Measurements from ENCODE around the gene ATG9B.

The ATG9B gene

DNA sequence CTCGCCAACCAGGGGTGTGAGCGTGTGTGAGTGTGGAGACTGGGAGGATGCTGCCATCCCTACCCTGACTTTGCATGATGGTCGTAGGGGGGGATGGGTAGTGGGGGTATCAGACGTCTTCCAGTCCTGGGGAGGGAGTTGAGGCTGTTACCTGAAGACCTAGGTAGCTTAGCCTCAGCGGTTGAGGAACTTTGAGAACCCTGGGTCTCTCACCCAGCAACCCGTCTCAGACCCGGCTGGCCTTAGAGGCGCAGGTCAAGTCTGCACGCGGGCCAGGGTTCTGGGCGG is 37.8 kb upstream of the ATG9B start:
- Mint-ChIP-seq H3K4me3 (no peak overlapping the region), H3K27me3 (ENCODE audit: low read depth) (no peaks in the 10 kb centered on the region), H3K36me3 (ENCODE audit: low read depth) (no peaks in the 10 kb centered on the region), H3K9me3 (no peaks in the 10 kb centered on the region), H3K27ac (no peak overlapping the region), H3K4me1 (ENCODE audit: low read depth) (peaks cover 24% of the 10 kb centered on the region)

GRCh38 chr7:151061213-151062110 is 37.2 kb upstream of the ATG9B start:
- Mint-ChIP-seq H3K4me1 (ENCODE audit: low read depth) (peaks cover 27% of the 10 kb centered on the region), H3K27ac (no peak overlapping the region), H3K4me3 (peak overlapping the region; percentile 97), H3K27me3 (ENCODE audit: low read depth) (no peaks in the 10 kb centered on the region), H3K36me3 (ENCODE audit: low read depth) (no peaks in the 10 kb centered on the region), H3K9me3 (no peaks in the 10 kb centered on the region)

DNA sequence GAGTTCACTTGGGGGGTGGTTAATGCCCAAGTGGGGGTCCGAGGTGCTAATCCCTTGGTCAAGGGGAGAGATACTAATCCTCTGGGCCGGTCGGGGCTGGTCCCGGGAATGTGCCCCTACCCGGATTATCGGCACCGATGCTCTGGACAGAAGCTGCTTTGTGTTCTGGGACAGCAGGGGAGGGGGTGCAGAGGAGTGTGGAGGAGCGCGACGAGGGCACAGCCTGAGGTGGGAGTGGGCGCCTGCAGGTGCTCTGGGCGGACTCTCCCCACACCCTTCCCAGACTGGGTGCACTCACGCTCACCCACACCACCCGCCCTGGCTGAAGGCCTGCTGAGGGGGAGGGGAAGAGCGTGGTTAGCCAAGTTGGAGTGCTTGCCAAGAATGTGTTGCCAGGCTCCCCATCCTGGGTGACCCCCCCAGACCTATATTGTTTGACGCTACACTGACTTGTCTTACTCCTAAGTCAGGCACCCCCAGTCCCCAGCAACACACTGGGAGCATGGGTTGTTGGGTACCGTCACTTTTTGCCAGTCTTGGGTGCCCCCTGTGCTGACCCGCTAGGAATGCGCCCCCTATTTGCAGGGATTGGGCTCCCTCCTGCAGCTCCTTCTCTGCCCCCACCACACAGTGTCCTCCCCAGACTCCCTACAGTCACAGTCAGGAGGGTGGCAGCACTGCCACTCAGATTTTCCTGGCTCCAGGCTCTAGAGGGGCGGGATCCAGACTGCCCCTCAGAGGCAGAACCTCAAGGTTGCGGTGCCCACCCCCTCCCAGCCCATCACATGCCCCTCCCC is 36.3 kb upstream of the ATG9B start:
- no peak overlapping the region for H3K27ac Mint-ChIP-seq
- H3K4me3 Mint-ChIP-seq: peak overlapping the region; percentile 97
- H3K36me3 Mint-ChIP-seq (ENCODE audit: low read depth): no peaks in the 10 kb centered on the region
- no peaks in the 10 kb centered on the region for H3K27me3 Mint-ChIP-seq (ENCODE audit: low read depth)
- peaks cover 29% of the 10 kb centered on the region for H3K4me1 Mint-ChIP-seq (ENCODE audit: low read depth)
- H3K9me3 Mint-ChIP-seq: no peaks in the 10 kb centered on the region

DNA sequence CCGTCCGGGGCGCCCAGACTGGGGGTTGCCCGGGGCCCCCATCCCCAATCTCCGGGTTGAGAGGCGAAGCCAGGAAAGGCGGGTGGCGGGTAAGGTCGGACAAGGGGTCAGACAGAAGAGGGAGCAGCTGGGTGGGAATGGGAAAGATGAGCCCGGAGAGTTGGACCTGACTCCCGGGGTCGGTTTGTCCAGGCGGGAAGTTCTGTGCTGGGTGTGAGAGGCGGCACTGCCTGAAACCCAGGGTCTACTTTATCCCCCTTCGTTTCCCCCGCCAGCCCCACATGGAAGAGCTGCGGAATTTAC is 35.8 kb upstream of the ATG9B start:
- Mint-ChIP-seq H3K27me3 (ENCODE audit: low read depth) (no peaks in the 10 kb centered on the region), H3K9me3 (no peaks in the 10 kb centered on the region), H3K4me3 (peak overlapping the region; percentile 97), H3K27ac (peak overlapping the region; percentile 69), H3K4me1 (ENCODE audit: low read depth) (peaks cover 29% of the 10 kb centered on the region), H3K36me3 (ENCODE audit: low read depth) (no peaks in the 10 kb centered on the region)

DNA sequence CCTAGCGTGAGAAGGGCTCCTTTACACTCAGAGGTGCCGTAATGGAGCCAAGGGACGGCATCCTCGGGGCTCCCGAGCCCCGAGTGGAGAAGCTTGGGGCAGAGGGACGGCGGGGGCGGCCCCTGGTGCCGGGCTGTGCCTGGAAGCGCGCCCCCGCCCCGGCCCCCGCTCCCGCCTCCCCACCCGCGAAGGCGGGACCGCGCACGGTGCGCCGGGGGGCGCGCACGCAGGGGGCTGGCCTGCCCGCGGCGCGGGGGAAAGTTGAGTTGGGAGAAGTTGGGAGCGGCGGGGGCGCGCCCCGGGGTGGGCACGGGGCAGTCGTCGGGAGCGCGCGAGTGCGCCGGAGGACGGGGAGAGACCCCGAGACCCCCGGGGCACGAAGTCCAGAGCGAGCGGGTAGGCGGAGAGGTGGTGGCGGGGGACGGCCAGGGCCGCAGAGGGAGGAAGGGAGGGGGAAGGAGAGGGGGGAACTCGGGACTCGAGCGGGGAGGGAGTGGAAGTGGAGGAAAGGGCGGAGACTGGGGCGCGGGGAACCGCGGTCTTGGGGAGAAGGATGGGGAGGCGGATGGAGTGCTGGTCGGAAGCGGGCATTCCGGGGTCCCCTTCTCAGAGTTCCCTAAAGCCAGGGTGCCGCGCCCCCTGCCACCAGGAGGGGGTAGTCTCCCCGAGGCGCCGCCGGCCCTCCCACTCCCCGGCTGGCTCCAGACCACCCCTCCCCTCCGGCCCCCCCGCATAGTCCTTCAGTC is 35.2 kb upstream of the ATG9B start, which contains the start of gene SLC4A2:
Gene SLC4A2 (plus strand): TSS at position 223 of the 746 bp plus-strand sequence. CDS start 2,399 bp downstream, outside the sequence.
- H3K4me3 Mint-ChIP-seq: peak within 1 kb of the TSS; percentile 97
- no peaks in the 10 kb centered on the region for H3K36me3 Mint-ChIP-seq (ENCODE audit: low read depth)
- no peaks in the 10 kb centered on the region for H3K27me3 Mint-ChIP-seq (ENCODE audit: low read depth)
- H3K27ac Mint-ChIP-seq: peak within 1 kb of the TSS; percentile 94
- no peaks in the 10 kb centered on the region for H3K9me3 Mint-ChIP-seq
- peaks cover 32% of the 10 kb centered on the region for H3K4me1 Mint-ChIP-seq (ENCODE audit: low read depth)

DNA sequence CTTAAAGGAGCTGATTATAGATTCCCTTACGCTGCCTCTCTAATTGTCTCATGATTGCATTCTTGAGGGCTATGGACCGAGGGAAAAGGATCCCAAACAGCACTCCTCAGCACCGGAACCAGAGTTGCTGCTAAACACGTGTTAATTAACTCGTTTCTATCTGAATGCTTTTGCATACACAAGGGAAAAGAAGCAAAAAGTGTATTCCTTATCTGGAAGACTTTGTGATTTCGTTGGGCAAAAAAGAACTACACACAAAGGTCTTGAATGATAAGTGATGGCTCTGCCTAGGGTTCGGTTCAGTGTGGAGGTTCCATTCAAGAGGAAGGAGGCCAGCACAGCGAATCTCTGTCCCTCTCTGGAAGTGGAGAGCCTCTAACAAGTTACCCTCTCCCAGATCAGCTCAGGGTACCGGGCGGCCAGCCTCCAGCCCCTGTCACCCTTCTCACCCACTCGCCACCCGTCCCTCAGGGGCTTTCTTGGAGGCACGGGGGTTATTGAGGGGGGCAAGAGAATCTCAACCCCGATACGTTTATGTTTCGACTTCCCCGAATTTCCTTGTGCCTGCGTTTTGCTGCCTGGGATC is 34.6 kb upstream of the ATG9B start:
- peak overlapping the region; percentile 97 for H3K4me3 Mint-ChIP-seq
- H3K9me3 Mint-ChIP-seq: no peaks in the 10 kb centered on the region
- peaks cover 34% of the 10 kb centered on the region for H3K4me1 Mint-ChIP-seq (ENCODE audit: low read depth)
- H3K27me3 Mint-ChIP-seq (ENCODE audit: low read depth): no peaks in the 10 kb centered on the region
- no peaks in the 10 kb centered on the region for H3K36me3 Mint-ChIP-seq (ENCODE audit: low read depth)
- H3K27ac Mint-ChIP-seq: peak overlapping the region; percentile 94

- Mint-ChIP-seq H3K27ac (peak overlapping the region; percentile 94), H3K36me3 (ENCODE audit: low read depth) (no peaks in the 10 kb centered on the region), H3K27me3 (ENCODE audit: low read depth) (no peaks in the 10 kb centered on the region), H3K9me3 (no peaks in the 10 kb centered on the region), H3K4me3 (peak overlapping the region; percentile 97), H3K4me1 (ENCODE audit: low read depth) (peaks cover 36% of the 10 kb centered on the region)
Observed at GRCh38 chr7:151057989-151058780, 33.9 kb upstream of the ATG9B start.

- peak within 1 kb of the TSS; percentile 97 for H3K4me3 Mint-ChIP-seq
- H3K27ac Mint-ChIP-seq: peak within 1 kb of the TSS; percentile 94
- no peaks in the 10 kb centered on the region for H3K9me3 Mint-ChIP-seq
- H3K36me3 Mint-ChIP-seq (ENCODE audit: low read depth): peaks cover 3% of the 10 kb centered on the region
- peaks cover 40% of the 10 kb centered on the region for H3K4me1 Mint-ChIP-seq (ENCODE audit: low read depth)
- no peaks in the 10 kb centered on the region for H3K27me3 Mint-ChIP-seq (ENCODE audit: low read depth)
Observed at GRCh38 chr7:151057506-151057988, 33.3 kb upstream of the ATG9B start, which contains the start of gene CDK5. TSS of gene CDK5 (minus strand) at chr7:151057897. CDS start at chr7:151057848, 49 bp downstream.

DNA sequence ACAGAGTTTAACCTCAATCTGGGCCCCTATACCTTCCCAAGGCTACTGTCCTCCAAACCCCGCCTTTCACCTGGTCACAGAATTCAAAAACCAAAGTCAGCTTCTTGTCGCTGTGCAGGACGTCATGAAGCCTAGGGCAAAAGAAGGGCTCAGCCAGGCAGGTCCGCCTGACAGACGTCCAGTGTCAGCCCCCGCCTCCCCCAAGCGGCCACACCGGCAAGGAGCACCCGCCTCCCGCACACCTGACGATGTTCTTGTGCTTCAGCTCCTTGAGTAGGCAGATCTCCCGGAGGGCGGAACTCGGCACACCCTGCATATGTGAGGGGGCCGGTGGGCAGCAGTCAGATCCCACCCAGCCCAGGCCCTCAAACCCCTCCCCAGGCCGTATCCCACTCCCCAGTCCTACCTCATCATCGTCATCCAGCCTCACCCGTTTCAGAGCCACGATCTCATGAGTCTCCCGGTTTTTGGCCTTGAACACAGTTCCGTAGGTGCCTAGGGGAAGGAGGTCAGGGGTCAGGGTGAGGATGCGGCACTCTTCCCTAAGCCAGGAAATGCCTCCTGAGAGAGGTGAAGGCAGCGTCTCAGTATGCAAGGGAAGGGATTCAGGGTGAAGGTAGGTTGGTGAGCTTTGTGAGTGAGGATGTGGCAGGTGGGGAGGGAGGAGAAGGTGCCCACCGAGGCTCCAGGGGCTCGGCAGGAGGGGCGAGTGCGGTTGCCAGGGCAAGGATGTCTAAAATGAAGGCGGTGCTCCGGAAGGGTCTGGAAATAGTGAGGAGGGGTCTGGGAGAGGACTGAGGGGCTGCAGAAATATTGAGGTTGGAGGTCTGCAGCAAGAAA is 32.6 kb upstream of the ATG9B start:
- peaks cover 4% of the 10 kb centered on the region for H3K36me3 Mint-ChIP-seq (ENCODE audit: low read depth)
- H3K4me3 Mint-ChIP-seq: peak overlapping the region; percentile 97
- no peaks in the 10 kb centered on the region for H3K9me3 Mint-ChIP-seq
- peaks cover 41% of the 10 kb centered on the region for H3K4me1 Mint-ChIP-seq (ENCODE audit: low read depth)
- no peaks in the 10 kb centered on the region for H3K27me3 Mint-ChIP-seq (ENCODE audit: low read depth)
- peak overlapping the region; percentile 41 for H3K27ac Mint-ChIP-seq

- H3K4me1 Mint-ChIP-seq (ENCODE audit: low read depth): peaks cover 35% of the 10 kb centered on the region
- H3K27ac Mint-ChIP-seq: no peak overlapping the region
- H3K9me3 Mint-ChIP-seq: no peaks in the 10 kb centered on the region
- H3K36me3 Mint-ChIP-seq (ENCODE audit: low read depth): peaks cover 4% of the 10 kb centered on the region
- peak overlapping the region; percentile 97 for H3K4me3 Mint-ChIP-seq
- no peaks in the 10 kb centered on the region for H3K27me3 Mint-ChIP-seq (ENCODE audit: low read depth)
Observed at GRCh38 chr7:151056283-151056665, 32.0 kb upstream of the ATG9B start.

DNA sequence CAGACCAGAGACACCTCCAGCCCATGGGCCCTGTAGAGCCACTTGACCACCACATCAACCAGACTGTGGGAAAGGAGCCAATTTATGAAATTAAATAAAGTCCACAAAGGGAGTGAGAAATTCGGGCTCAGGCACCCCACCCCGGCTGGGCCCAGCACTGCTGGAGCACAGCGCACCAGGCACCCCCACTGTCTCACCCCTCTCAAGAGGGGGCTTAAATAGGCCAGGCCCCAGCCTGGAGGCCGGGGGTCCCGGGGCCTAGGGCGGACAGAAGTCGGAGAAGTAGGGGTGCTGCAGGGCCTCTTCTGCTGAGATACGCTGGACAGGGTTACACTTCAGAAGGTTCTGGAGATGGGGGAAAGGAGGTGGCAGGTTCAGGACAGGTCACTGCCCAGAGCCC is 29.5 kb upstream of the ATG9B start:
- Mint-ChIP-seq H3K36me3 (ENCODE audit: low read depth) (peaks cover 4% of the 10 kb centered on the region), H3K9me3 (no peaks in the 10 kb centered on the region), H3K4me3 (no peak overlapping the region), H3K4me1 (ENCODE audit: low read depth) (peaks cover 27% of the 10 kb centered on the region), H3K27ac (no peak overlapping the region), H3K27me3 (ENCODE audit: low read depth) (peaks cover 5% of the 10 kb centered on the region)

DNA sequence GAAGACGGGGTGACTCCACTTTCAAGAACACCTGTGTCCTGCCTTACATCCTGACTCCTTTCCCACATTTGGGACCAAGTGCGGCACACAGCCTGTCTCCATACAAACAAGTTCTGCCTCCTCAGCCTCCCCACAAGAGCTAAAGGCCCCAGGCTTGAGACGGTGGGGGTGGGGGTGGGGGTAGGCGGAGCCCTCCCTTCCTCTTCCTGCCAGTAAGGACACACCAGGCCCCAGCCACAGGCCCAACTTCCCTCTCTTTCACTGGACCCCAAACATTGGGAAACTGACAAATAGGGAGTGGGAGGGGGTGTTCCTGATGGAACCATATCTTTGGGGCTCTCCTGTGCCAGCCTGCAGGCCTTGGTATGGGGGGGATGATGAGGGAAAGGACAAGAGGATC is 28.8 kb upstream of the ATG9B start:
- Mint-ChIP-seq H3K9me3 (no peaks in the 10 kb centered on the region), H3K4me3 (no peak overlapping the region), H3K27me3 (ENCODE audit: low read depth) (peaks cover 5% of the 10 kb centered on the region), H3K36me3 (ENCODE audit: low read depth) (peaks cover 4% of the 10 kb centered on the region), H3K4me1 (ENCODE audit: low read depth) (peaks cover 23% of the 10 kb centered on the region), H3K27ac (no peak overlapping the region)

GRCh38 chr7:151051108-151051507 is 26.8 kb upstream of the ATG9B start:
- Mint-ChIP-seq H3K27me3 (ENCODE audit: low read depth) (peaks cover 5% of the 10 kb centered on the region), H3K4me1 (ENCODE audit: low read depth) (peaks cover 13% of the 10 kb centered on the region), H3K27ac (no peak overlapping the region), H3K9me3 (no peaks in the 10 kb centered on the region), H3K36me3 (ENCODE audit: low read depth) (peaks cover 4% of the 10 kb centered on the region), H3K4me3 (no peak overlapping the region)

Data from T-helper 1 cell treated with Interleukin-12 subunit alpha and Interleukin-12 subunit beta and Interleukin-4 antibody, amounts not matched to agents 30 μg/mL and 1 μg/mL, for 36 hours (primary cell).